DOHH2 (cell line): ENCODE results near the gene ABLIM2.

Experiments used
- H3F3A ChIP-seq: fragments of 200-600 bp; sonication (generic), shearing (Covaris generic); 2 replicates; pipeline ENCODE4 v1.6.0; 2016; ENCODE audit warnings: antibody characterized with exemption, mild to moderate bottlenecking; ENCODE audit not compliant: control insufficient read depth, insufficient read depth
- H3K27ac ChIP-seq: fragments of 200-600 bp; sonication (generic); 2 replicates; pipeline ENCODE4 v1.5.1; 2014; ENCODE audit warnings: low read depth, mild to moderate bottlenecking, low read length, moderate library complexity
- H3K27me3 ChIP-seq: fragments of 200-600 bp; sonication (generic); 2 replicates; pipeline ENCODE4 v1.6.1; 2014; ENCODE audit warnings: mild to moderate bottlenecking, low read length, mixed read lengths; ENCODE audit not compliant: control insufficient read depth
- H3K36me3 ChIP-seq: fragments of 200-600 bp; sonication (generic); 2 replicates; pipeline ENCODE4 v1.6.1; 2014; ENCODE audit warnings: mild to moderate bottlenecking, low read length, moderate library complexity, mixed read lengths; ENCODE audit not compliant: control insufficient read depth
- H3K4me1 ChIP-seq: fragments of 200-600 bp; sonication (generic); 2 replicates; pipeline ENCODE4 v1.6.1; 2014; ENCODE audit warnings: mild to moderate bottlenecking, low read length, mixed read lengths; ENCODE audit not compliant: control insufficient read depth
- H3K4me2 ChIP-seq: fragments of 200-600 bp; sonication (generic); 2 replicates; pipeline ENCODE4 v1.6.0; 2014; ENCODE audit warnings: mild to moderate bottlenecking, low read length, moderate library complexity
- H3K4me3 ChIP-seq: fragments of 200-600 bp; sonication (generic); 2 replicates; pipeline ENCODE4 v1.5.1; 2014; ENCODE audit warnings: mild to moderate bottlenecking, low read length, mixed read lengths
- H3K79me2 ChIP-seq: fragments of 200-600 bp; sonication (generic); 2 replicates; pipeline ENCODE4 v1.6.1; 2014; ENCODE audit warnings: mild to moderate bottlenecking, low read length, mixed read lengths; ENCODE audit not compliant: control insufficient read depth
- H3K9me2 ChIP-seq: fragments of 200-600 bp; sonication (generic); replicated peaks from 2 replicates; pipeline ENCODE4 v1.6.1; 2014; ENCODE audit warnings: mild to moderate bottlenecking, low read length, mixed read lengths; ENCODE audit not compliant: control insufficient read depth
- H3K9me3 ChIP-seq: fragments of 200-600 bp; sonication (generic); 2 replicates; pipeline ENCODE4 v1.6.1; 2014; ENCODE audit warnings: antibody characterized with exemption, low read length, mixed read lengths; ENCODE audit not compliant: control insufficient read depth, insufficient read depth
- H4K20me1 ChIP-seq: fragments of 200-600 bp; sonication (generic); 2 replicates; pipeline ENCODE4 v1.6.0; 2014; ENCODE audit warnings: low read depth, mild to moderate bottlenecking, antibody characterized with exemption, low read length, moderate library complexity; ENCODE audit not compliant: control insufficient read depth, insufficient read depth
- CTCF ChIP-seq: fragments of 200-600 bp; sonication (generic); IDR thresholded peaks from one replicate; pipeline ENCODE4 v1.5.1; 2014; ENCODE audit warnings: antibody characterized with exemption, mild to moderate bottlenecking, low read depth, low read length; ENCODE audit not compliant: poor library complexity, severe bottlenecking
- EZH2phosphoT487 ChIP-seq: fragments of 200-600 bp; sonication (generic); IDR thresholded peaks from 2 replicates; pipeline ENCODE4 v1.6.1; 2017; ENCODE audit warnings: borderline replicate concordance, mild to moderate bottlenecking, antibody characterized with exemption, low read length, moderate library complexity, mixed read lengths

Gene ABLIM2

GRCh38 chr4:8086783-8087445 lies 71.7 kb downstream of the ABLIM2 start:
- no peaks in the 10 kb centered on the region for H3K36me3 ChIP-seq
- H3K27me3 ChIP-seq = no peaks in the 10 kb centered on the region
- no peaks in the 10 kb centered on the region for H3F3A ChIP-seq
- no peak overlapping the region for H3K4me3 ChIP-seq
- H3K27ac ChIP-seq = no peak overlapping the region
- H3K4me2 ChIP-seq = no peak overlapping the region
- no peaks in the 10 kb centered on the region for H3K9me3 ChIP-seq
- TF ChIP-seq EZH2phosphoT487 (no peak), CTCF (no peak)
- H3K4me1 ChIP-seq = peaks cover 18% of the 10 kb centered on the region
- H3K9me2 ChIP-seq = no peaks in the 10 kb centered on the region
- H3K79me2 ChIP-seq = no peaks in the 10 kb centered on the region
- no peaks in the 10 kb centered on the region for H4K20me1 ChIP-seq

GRCh38 chr4:8085491-8086117 lies 73.0 kb downstream of the ABLIM2 start:
- H3K4me2 ChIP-seq = no peak overlapping the region
- no peak overlapping the region for H3K4me3 ChIP-seq
- H4K20me1 ChIP-seq = no peaks in the 10 kb centered on the region
- no peaks in the 10 kb centered on the region for H3F3A ChIP-seq
- H3K27ac ChIP-seq = no peak overlapping the region
- no peaks in the 10 kb centered on the region for H3K36me3 ChIP-seq
- no peak for TF ChIP-seq CTCF
- TF ChIP-seq EZH2phosphoT487 = no peak
- H3K27me3 ChIP-seq = no peaks in the 10 kb centered on the region
- no peaks in the 10 kb centered on the region for H3K79me2 ChIP-seq
- peaks cover 29% of the 10 kb centered on the region for H3K4me1 ChIP-seq
- no peaks in the 10 kb centered on the region for H3K9me3 ChIP-seq
- no peaks in the 10 kb centered on the region for H3K9me2 ChIP-seq

GRCh38 chr4:8084712-8085490 lies 73.7 kb downstream of the ABLIM2 start:
- Histone ChIP-seq H3K4me2 (no peak overlapping the region), H3K79me2 (no peaks in the 10 kb centered on the region), H3K36me3 (no peaks in the 10 kb centered on the region), H3F3A (no peaks in the 10 kb centered on the region), H4K20me1 (no peaks in the 10 kb centered on the region), H3K4me3 (no peak overlapping the region), H3K9me2 (no peaks in the 10 kb centered on the region), H3K9me3 (no peaks in the 10 kb centered on the region), H3K27me3 (no peaks in the 10 kb centered on the region), H3K27ac (no peak overlapping the region), H3K4me1 (peaks cover 29% of the 10 kb centered on the region)
- TF ChIP-seq CTCF = no peak
- TF ChIP-seq EZH2phosphoT487 = no peak
